ENCODE results near the gene EHMT2. TPM values are rescaled to one million over a fixed set of nuclear protein-coding genes. Genes with fewer than 3 reads are reported as not detected.

The EHMT2 gene
- total RNA-seq, 4 donors from 2014 or later: 17.4 to 25.9 (median 20.0) TPM

GRCh38 chr6:31899882-31900722, 2.6 kb upstream of the EHMT2 start:
- TF ChIP-seq CTCF (IDR thresholded peaks at IDR 0.05): no peak
- DNase-seq (ENCODE audit: low spot score): no peak
- no peak for ATAC-seq (ENCODE audit: low FRiP score)

GRCh38 chr6:31899215-31899614, 1.7 kb upstream of the EHMT2 start:
- no peak for DNase-seq (ENCODE audit: low spot score)
- TF ChIP-seq CTCF (IDR thresholded peaks at IDR 0.05): no peak
- no peak for ATAC-seq (ENCODE audit: low FRiP score)

GRCh38 chr6:31898383-31899011, 999 bp upstream of the EHMT2 start:
- DNase-seq (ENCODE audit: low spot score) (no peak), ATAC-seq (ENCODE audit: low FRiP score) (no peak)
- TF ChIP-seq CTCF (IDR thresholded peaks at IDR 0.05): no peak

GRCh38 chr6:31896856-31897611, 464 bp downstream of the EHMT2 start:
- no peak for TF ChIP-seq CTCF (IDR thresholded peaks at IDR 0.05)
- DNase-seq (ENCODE audit: low spot score) (no peak), ATAC-seq (ENCODE audit: low FRiP score) (no peak)

GRCh38 chr6:31896493-31896855, 1.0 kb downstream of the EHMT2 start:
- DNase-seq (ENCODE audit: low spot score) (no peak), ATAC-seq (ENCODE audit: low FRiP score) (no peak)
- no peak for TF ChIP-seq CTCF (IDR thresholded peaks at IDR 0.05)

- no peak for TF ChIP-seq CTCF (IDR thresholded peaks at IDR 0.05)
- ATAC-seq (ENCODE audit: low FRiP score): no peak
- no peak for DNase-seq (ENCODE audit: low spot score)
These were observed 4.7 kb downstream of the EHMT2 start for GRCh38 chr6:31892821-31893220.
